Stimulated activated CD8-positive, alpha-beta memory T cell treated with anti-CD3 and anti-CD28 coated beads, Interleukin-7, amount 100 ng/mL, for 1 hour (primary cell): ENCODE measurements around the gene VSIG4.

Experiments
- DNase-seq, 2 donors: peaks; one replicate each; pipeline ENCODE4 v3.0.0-alpha.2; 2020; ENCODE audit warnings: low read depth in 2 of 2

Gene VSIG4

DNA sequence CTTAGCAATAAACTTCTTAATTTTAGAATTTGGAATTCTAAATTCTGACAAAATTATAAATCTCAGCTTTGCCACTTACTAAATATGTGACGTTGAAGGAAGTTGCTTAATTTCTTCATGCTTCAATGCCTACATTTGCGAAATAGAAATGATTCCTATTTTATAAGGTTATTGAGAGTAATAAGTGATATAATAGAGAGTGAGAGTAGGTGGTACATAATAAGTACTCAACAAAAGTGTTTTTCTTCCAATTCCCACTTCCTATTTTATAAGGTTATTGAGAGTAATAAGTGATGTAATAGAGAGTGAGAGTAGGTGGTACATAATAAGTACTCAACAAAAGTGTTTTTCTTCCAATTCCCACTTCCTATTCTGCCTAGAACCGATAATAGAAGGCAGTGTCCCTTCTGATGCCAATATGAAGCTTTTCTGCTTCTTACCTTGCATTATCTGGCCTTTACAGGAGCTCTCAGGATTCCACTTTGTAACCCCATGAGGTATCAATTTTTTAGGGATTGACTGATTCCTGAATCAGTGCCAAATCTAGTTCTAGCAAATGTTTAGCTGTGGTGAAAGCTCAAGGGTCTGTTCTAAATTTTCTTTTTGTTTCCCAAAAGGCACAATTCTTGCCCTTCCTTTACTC, 31.4 kb downstream of the VSIG4 start:
- no peak for DNase-seq

DNA sequence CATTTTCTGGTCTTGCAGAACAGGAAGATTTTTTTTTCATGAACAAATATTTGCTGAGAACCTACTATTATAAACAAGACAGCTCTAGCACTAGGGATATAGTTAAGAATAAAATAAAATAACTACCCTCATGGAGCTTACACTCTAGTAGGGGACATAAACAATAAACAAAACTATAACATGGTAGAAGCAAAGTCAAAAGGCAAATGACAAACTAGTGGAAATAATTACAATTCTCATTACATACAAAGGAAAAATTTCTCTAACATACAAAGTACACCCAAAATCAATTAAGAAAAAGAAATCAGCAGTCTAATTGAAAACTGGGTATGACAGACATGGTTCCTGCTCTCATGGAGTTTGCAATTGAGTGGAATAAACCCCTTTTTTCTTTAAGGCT, 32.0 kb downstream of the VSIG4 start:
- DNase-seq, result no peak

DNA sequence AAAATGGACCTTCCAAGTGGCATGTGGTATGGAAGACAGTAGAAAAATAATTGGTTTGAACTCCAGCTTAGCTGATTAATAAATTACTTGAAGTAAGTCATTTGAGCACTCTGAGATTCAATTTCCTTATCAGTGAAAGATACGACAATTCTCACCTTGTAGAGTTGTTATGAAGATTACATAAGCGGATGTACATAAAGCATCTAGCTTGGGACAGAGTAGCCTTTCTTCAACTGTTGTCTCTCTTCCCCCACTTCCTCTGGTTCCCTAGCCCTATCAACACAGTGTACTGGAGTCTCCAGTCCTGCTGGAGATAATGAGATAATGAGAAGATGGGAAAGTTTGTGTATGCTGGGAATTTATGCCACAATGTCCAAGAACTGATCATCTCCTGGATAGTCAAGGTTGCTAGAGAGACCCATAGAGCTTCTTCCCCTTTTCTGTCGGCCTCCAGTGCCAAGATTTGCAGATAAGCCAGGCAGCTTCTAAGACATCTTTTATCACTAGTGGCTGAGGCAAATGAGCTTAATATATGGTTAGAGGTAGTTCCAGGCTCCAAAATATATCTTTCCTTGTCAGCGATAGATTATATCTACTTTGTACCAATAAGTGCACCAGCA, 33.9 kb downstream of the VSIG4 start:
- DNase-seq, result no peak

DNA sequence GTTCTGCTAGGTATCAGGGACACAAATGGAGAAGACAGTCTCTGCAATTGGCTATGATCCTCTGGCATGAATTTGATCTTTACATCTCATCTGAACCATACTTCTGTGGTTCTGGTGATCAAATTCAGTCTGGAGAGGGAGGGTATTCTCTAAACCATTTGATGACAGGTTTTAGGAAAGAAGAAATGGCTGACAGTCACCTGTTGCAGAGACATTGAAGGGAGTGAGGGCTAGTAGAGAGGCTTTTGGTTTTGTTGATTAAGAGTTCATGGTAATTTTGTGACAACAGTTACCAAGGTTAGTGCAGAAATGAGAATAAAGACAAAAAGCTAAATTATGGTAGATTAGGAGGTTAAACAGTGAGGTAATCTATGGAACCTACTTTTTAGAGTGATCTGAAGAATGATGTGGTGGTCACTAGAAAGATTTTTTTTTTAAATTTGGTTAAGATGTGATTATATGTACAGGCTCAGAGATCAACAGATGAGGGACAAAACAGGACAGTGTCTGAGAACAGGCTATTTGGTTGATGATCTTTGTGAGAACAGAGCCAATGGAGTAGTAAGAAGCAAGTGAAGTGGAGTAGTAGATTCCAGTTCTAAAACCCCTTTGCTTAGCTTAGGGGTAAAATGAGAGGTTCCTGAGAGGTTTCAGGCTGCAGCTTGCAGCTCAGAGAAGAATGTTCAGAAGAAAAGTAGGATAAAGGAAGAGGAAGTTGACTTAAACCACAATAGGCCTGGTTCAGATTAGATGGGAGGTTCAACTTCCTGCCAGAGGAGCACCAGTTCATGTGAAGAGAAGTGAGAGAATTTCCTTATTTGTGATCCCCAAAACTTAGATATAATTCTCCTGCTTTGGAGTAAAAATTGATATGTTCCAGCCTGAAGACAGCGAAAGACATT, 34.7 kb downstream of the VSIG4 start:
- no peak for DNase-seq

DNA sequence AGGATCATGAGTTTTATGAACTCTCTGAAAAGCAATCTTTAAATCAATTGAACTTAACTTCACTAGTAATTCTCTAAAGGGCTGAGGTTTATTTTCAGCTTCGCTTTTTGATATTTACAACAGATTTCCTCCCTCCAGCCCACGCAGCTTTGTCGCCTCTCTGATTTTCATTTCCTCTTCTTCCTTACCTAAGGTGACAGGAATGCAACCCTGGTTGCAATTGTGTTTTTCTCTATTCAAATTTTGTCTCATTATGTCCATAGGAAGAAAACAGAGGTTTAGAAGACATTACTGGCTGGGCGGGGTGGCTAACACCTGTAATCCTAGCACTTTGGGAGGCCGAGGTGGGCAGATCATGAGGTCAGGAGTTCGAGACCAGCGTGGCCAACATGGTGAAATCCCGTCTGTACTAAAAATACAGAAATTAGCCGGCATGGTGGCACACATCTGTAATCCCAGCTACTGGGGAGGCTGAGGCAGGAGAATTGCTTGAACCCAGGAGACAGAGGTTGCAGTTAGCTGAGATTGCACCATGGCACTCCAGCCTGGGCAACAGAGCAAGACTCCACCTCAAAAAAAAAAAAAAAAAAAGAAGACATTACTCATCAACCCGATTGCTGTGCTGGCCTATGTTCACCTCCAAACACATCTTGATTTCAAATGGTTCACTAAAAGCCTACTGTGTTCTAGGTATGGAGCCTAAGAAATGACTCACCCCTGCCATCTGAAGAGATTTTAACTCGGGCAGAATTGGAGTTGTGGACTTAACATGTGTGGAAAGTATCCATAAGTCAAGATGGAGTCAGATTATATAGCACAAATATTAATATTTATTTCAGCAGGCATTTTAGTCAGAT, 36.8 kb downstream of the VSIG4 start:
- DNase-seq, result no peak

DNA sequence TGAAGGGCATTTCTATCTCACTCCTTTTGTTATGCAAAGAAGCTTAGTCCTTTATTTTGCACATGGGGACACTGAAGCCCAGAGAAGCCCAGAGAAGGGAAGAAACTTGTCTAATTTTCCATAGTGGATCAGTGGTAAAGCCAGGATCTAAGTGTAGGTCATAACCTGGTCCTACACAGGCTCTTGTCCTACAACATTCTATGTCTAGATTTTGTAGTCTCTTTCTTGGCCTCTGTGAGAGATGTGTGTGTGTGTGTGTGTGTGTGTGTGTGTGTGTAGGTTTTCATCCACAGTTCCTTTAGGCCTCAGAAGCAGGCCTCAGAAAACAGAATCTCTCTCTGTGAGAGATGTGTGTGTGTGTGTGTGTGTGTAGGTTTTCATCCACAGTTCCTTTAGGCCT, 38.3 kb downstream of the VSIG4 start:
- no peak for DNase-seq

DNA sequence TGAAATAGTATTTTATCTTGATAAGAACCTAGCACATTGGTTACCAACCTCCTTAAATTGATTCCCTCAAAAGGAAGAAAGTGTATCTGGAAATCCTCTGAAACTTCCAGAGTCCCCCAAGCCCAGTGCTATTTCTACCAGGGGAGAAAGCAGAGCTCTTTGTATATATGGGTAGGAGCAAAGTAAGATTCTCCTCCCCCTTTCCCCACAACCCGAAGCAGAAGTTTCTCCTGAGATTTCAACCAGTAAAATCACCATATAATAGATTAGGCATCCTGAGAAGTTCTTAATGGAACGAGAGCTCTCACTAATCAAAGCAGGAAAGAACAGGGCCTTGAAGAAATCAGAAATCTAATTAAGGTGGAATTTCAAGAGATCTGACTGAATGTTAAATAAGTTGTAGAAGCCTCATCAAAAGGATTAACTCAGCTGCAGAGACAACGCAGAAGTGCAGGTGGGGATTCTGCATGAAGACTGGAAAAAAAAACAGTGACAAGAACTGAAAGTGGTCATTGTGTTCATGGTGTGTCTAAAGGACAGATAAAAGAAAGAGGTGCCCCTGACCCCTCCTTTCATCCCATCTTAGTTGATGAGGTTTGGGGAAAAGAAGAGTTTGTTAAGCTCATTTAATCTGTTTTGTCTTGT, 39.1 kb downstream of the VSIG4 start:
- no peak for DNase-seq

DNA sequence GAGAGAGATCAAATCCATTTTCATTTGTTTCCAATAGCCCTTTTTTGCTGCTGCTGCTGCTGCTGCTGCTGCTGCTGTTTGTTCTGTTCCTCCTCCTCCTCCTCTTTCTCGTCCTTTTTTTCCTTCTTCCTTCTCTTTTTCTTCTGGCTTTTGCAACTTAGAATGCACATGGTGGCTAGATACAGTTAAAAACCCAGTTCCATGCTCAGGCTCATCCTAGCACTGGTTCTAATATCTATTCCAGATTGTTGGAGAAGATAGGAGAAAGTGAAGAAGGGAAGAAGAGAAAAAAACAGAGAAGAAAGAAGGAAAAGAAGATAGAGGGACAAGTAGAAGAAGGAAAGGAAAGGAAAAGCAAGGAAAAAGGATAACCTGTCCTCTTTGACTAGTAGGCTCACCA, 39.7 kb downstream of the VSIG4 start:
- no peak for DNase-seq

DNA sequence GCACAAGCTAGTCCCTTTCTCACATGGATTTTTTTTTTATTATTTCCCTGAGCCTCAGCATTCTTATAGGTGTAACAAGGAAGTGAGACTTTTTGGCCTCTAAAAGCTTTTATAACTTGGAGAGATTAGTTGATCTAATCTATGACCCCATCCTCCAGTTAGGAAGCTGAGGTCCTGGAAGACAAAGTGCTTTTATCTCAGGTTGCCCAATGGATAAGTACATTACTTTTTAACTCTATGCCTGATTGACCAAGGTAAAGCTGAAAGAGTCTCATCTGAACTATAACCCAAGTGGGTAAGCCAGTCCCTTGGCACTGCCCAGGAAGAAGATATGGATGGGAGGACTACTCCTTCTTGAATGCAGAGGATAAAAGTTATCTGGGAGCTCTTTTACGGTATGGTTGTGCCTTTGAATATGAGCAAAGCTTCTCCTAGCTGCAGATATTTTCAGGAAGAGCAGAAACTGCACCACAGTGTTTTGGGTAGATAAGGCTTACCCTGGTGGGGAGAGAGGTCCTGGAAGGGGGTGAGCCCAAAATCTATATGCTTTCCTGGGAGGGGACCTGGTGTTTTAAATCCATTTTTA, 40.2 kb downstream of the VSIG4 start:
- no peak for DNase-seq

DNA sequence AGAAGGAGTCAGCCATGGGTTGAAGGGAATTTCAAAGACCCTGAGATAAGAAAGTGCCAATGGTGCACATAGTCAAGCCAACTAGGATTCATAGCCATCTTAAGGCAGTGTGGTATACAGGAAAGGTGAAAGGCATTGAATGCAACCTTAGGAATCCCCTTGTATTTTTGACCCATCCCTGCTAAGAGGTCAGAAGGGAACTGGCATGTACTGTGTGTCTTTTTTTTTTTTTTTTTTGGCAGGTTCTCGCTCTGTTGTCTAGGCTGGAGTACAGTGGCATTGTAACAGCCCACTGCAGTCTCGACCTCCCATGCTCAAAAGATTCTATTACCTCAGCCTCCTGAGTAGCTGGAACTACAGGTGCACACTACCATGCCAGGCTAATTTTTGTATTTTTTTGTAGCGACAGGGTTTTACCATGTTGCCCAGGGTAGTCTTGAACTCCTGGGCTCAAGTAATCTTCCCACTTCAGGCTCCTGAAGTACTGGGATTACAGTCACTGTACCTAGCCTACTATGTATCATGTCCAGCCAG, 40.8 kb downstream of the VSIG4 start:
- no peak for DNase-seq

DNA sequence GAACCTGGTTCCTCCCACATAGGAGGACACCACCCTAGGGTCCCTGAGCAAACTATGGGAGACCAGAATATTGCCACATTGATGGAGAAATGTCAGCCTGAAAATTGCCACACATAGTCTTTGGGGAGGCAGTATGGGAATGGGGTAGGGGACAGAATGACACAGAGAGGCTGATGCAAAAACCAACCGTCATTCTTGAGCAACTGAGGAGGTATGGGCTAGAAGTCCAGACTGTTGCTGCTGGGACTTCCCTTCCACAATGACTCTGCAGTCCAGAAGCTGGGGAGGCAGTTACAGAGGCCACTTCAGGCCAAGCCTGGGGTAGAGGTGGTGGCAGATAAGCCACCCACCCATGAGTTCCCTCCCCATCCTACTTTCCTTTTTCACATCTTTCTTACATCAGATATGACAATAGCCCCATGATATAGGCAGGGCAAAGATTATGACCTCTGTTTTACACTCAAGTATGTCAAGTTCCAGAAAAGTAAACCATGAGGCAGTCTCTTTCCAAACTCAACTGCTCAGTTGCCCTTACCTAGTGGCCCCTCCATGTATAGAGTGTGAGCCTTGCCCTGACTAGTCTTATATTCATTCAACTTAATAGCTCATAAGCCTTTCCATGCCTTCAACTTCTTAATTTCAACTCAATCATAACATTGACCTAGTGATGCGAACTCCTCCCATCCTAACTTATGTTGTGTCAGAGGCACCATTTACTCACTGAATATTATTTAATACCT, 41.7 kb downstream of the VSIG4 start:
- no peak for DNase-seq

DNA sequence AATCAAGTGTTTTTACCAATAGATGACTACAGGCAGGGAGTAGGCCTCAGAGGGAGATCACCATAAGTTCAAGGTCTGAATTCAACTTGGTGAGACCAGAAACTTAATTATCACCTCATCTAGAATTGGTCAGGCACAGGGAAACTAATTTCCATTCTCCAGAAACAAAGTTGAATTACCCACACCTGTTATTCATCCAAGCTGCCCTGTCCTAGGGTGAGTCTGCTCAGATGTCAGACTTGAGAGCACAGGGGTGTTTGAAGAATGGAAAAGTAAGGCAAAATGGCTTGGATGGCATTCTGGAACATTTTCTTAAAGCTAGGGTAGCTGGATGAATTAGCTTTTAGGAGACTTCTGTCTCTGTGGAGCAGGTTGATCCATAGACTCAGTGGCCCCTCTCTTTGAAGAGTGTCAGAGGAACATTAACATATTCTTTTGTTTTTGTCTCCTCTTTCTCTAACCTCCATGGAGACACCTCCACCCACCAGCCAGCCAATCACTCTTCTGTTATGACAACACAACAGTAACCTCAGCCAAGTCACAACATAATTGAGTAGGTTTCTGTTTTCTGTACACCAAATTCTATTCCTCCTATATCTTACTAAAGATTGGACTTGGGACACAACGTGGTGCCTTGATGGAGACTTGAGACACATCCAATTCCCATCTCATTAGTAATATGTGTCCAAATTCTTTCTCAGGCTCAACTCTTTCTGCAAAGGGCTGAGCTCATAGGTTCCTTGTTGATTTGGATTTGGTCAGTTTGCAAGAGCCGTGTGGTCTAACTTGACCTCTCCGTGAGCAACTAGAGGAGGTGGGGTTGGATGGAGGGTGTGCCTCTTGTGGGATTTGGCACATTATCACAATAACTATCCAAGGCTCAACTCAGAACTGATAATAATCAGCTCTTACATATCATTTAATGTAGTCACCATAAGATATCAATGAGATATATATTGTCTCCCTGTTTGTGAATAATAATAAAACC, 45.1 kb downstream of the VSIG4 start:
- no peak for DNase-seq

DNA sequence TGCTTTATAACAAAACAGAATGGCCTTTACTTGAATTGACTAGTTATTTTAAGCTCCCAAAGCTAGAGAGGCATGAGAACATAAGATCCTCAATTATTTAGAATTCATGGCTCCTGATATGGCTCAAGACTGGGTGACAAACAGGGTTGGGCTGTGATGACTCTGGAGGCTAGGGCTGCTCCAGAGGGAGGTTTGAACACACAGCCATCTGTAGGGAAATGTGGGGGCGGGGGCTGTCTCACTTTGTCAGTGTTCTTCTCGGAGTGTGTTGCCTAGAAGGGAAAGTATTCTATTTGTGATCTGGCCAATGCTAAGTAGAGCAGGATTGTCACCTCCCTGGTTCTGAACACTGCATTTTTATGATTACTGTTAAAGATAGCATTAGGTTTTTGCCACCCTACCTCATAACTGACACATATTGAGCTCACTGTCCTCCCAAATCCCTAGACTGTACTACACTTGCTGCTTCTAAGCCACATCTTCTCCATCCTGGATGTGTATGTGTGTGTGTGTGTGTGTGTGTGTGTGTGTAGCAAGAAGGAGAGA, 45.9 kb downstream of the VSIG4 start:
- no peak for DNase-seq

DNA sequence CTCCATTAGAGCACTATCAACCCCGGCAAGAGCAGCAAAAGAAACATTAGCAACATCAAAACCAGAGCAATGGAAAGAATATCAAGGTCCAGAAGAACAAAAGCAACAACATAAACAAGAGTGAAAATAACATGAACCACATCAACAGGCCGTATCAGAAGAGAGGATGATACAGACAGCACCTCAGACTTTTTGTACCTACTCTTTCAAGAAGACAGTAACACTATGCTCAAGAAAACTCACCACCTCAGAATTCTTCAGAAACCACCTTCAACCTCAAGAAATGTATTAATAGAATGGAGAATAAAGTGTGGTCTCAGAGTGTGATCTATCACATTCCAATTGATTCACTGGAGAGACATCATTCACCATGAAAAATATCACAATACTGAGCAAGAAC, 46.5 kb downstream of the VSIG4 start:
- DNase-seq, result no peak

DNA sequence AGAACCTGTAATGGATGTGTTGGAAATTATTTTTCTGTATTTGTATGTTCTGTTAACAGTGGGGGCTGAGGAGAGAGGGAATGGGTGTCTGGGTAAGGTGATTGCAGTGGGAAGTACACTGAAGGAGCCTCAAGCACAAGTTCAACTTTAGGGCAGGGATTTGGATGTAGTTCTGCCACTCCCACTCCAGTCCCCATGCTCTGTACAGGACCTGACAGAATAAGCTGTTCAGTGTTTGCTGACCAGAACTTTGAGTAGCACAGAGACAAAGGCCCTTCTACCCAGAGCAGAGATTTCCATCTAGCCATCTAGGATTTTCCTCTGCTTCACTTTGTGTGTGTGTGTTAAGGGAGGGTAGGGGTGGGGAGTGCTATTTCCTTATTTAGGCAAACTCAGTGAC, 49.2 kb downstream of the VSIG4 start:
- no peak for DNase-seq

DNA sequence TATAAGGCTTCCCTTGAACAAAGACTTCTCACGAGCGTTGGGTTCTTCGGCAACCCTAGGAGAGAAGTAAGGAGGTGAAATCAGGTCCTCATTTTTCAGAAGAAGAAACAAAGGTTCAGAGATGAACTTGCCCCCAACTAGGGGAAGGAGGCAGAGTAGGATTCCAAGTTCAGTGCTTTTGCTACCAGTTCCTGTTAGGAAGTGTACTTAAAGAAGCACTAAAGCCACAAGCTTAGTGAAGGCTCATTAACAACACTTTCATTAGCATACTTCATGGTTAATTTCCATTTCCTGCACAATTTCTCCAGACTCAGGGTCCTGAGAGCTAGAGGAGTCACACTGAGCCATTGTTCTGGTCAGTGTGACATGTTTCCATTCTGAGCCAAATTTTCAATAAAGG, 52.1 kb downstream of the VSIG4 start:
- no peak for DNase-seq

DNA sequence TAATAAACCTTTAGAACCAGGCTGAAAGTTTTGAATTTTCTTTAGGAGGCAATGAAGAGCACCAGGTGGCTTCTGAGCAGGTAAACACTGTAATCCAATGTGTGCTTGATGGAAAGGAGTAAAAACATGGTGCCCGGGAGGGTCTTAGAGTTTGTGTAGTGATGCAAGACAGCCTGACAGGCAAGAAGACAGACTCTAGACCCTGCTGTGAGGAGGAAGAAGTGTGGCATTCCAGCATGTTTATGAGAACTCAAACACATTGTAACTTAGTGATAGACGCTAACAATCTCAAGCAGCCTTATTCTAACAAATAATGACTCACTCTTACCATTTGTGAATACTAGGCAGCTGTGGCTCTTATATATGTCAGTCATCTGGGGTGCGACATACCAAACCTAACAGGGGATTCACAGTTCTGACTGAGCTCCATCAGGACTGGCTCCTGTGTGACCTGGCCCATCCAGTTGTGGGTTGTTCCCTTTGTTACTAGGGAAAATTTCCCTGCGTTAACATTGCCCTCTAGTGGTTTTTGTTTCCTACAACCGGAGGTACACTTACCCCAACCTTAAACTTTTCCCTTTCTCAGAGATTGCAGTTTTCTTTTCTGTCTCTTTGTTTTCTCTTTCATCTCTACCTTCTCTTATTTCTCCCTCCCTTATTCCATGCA, 53.8 kb downstream of the VSIG4 start:
- DNase-seq, result peak in 1 of 2 donors; percentile 18

DNA sequence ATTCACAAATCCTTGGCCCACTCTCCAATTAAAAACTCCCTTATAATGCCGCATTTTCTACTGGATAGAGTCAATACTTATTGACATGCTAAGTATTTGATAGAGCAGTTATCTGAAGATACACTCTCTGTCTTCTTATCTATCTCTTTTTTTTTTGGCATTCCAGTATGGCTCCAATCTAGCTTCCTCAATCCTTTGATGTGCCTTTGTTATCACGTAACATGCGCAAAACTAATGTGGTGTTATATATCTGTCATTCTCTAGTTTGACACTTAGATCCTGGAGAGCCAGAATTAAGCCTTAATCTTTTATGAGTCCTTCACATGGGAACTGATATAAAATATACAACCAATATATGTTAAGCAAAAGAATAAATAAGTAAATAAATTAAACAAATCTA, 54.7 kb downstream of the VSIG4 start:
- DNase-seq, result no peak
